Kidney epithelial cell (primary cell): Measurements from ENCODE around the gene MUC12. TPM values are rescaled to one million over a fixed set of nuclear protein-coding genes. Genes with fewer than 3 reads are reported as not detected.
A peak's percentile ranks its signal among the peaks of the same experiment; 100 is the strongest.

ENCODE experiments used
- DNase-seq: peaks from one replicate; pipeline ENCODE4 v3.0.0-alpha.2; 2010; ENCODE audit warnings: low read depth
- H3K27me3 ChIP-seq: 2 replicates; pipeline ENCODE4 v1.6.0; 2011; ENCODE audit warnings: low read length; ENCODE audit not compliant: control insufficient read depth, insufficient read depth
- H3K36me3 ChIP-seq: 2 replicates; pipeline ENCODE4 v1.5.1; 2011; ENCODE audit warnings: low read length; ENCODE audit not compliant: control insufficient read depth, insufficient read depth
- H3K4me3 ChIP-seq: 2 replicates; pipeline ENCODE4 v1.5.1; 2011; ENCODE audit warnings: low read depth, mild to moderate bottlenecking, control low read depth, low read length
- total RNA-seq: library from RNA; depleted of rRNA; stranded (reverse); fragments of >200 nt; gene quantifications from 2 replicates; pipeline ENCODE4 v1.2.3, GENCODE V29; 2015
- TF ChIP-seq, protein P1 (sequence below): IDR thresholded peaks from 2 replicates; pipeline ENCODE4 v1.5.1; 2011; ENCODE audit warnings: mild to moderate bottlenecking, moderate library complexity, low read length, control low read depth, inconsistent platforms; ENCODE audit not compliant: insufficient read depth, poor library complexity, severe bottlenecking

MUC12 gene
- total RNA-seq, 1 donor from 2014 or later: 4.2 TPM

DNA sequence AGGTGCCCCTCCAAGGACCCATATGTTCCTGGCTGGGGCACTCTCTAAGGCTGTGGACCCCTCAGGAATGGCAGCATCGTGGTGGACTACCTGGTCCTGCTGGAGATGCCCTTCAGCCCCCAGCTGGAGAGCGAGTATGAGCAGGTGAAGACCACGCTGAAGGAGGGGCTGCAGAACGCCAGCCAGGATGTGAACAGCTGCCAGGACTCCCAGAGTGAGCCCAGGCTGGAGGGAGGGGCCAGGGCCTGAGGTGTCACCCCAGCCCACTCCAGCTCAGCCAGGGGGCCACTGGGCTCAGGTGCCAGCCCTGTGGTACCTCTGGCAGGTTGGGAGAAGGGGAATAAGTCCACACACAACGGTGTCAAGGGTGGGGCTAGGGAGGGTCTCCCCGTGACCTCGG lies 4.7 kb upstream of the MUC12 start:
- H3K36me3 ChIP-seq: no peaks in the 10 kb centered on the region
- no peak for DNase-seq
- TF ChIP-seq, protein P1, sequence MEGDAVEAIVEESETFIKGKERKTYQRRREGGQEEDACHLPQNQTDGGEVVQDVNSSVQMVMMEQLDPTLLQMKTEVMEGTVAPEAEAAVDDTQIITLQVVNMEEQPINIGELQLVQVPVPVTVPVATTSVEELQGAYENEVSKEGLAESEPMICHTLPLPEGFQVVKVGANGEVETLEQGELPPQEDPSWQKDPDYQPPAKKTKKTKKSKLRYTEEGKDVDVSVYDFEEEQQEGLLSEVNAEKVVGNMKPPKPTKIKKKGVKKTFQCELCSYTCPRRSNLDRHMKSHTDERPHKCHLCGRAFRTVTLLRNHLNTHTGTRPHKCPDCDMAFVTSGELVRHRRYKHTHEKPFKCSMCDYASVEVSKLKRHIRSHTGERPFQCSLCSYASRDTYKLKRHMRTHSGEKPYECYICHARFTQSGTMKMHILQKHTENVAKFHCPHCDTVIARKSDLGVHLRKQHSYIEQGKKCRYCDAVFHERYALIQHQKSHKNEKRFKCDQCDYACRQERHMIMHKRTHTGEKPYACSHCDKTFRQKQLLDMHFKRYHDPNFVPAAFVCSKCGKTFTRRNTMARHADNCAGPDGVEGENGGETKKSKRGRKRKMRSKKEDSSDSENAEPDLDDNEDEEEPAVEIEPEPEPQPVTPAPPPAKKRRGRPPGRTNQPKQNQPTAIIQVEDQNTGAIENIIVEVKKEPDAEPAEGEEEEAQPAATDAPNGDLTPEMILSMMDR: no peak
- H3K4me3 ChIP-seq: no peak overlapping the region
- peaks cover 60% of the 10 kb centered on the region for H3K27me3 ChIP-seq

DNA sequence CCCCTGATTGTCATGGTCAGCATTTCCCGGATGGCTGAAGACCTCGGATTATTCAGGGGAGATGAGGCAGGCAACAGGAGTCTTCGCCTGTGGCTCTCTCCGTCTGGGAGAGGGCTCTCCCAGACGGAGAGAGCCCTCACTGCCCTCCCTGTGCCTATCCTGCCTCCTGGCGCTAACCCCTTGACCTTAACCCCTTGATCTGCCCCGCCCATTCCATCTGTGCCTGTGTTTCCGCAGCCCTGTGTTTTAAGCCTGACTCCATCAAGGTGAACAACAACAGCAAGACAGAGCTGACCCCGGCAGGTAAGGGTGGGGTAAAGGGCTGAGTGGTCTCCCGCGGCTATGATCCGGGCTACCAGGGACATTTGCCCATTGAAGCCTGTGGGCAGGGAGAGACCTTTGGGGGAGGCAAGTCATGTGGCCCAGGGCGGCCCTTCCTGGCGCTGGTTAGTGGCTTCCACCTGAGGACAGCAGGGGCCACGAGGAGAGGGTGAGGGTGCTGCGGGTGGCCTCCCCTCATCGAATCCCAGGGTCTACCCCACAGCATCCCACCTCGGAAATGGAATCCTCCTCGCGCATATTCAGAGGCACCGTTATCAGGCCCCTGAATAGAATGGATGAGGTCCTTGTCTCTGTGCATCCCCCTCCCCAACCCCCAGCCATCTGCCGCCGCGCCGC lies 4.2 kb upstream of the MUC12 start:
- Histone ChIP-seq H3K4me3 (no peak overlapping the region), H3K36me3 (no peaks in the 10 kb centered on the region), H3K27me3 (peaks cover 61% of the 10 kb centered on the region)
- no peak for DNase-seq
- TF ChIP-seq, protein P1: no peak

DNA sequence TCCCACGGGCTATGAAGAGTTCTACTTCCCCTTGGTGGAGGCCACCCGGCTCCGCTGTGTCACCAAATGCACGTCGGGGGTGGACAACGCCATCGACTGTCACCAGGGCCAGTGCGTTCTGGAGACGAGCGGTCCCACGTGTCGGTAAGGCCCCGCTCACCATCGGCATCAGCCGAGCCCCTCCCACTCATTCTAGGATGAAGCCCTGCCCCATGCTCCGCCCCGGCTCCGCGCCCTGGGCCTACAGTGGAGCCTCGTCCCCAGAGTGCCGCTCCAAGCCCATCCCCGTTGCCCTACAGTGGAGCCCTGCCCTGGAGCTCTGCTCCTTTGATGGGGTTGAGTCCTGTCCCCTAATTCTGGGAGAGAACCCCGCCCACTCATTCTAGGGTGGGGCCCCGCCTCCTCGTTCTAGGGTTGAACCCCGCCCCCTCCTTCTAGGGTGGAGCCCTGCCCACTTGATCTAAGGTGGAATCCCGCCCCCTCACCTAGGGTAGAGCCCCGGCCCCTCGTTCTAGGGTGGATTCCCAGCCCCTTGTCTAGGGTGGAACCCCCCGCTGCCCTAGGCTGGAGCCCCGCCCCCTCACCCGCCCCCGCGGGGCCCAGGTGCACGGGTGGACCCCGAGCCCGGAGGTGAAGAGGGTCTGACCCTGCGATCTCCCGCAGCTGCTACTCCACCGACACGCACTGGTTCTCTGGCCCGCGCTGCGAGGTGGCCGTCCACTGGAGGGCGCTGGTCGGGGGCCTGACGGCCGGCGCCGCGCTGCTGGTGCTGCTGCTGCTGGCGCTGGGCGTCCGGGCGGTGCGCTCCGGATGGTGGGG lies 3.4 kb upstream of the MUC12 start:
- no peak for DNase-seq
- TF ChIP-seq, protein P1: peak; percentile 74
- peaks cover 55% of the 10 kb centered on the region for H3K27me3 ChIP-seq
- no peaks in the 10 kb centered on the region for H3K36me3 ChIP-seq
- H3K4me3 ChIP-seq: no peak overlapping the region

DNA sequence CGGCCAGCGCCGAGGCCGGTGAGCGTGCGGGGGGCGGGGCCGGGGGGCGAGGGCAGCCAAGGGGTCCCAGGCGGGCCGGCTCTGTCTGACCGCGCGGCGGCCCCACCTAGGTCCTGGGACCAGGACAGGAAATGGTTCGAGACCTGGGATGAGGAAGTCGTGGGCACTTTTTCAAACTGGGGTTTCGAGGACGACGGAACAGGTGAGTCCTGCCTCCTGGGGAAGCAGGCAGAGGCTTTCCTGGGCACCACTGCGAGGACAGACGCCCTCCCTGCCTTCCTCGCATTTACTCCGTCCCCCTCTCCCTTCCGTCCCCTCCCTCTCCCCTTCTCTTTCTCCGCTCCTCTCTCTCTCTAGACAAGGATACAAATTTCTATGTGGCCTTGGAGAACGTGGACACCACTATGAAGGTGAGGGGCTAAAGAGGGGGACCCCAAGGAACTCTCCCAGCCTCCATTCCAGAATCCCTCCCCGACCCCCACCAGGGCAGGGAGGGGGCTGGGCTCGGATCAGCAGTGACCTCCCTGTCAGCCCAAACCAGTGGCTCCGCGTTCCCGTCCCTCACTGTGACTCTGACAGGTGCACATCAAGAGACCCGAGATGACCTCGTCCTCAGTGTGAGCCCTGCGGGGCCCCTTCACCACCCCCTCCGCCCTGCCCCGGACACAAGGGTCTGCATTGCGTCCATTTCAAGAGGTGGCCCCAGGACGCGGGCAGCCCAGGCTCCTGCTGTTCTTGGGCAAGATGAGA lies 2.6 kb upstream of the MUC12 start:
- Histone ChIP-seq H3K36me3 (no peaks in the 10 kb centered on the region), H3K4me3 (no peak overlapping the region), H3K27me3 (peaks cover 55% of the 10 kb centered on the region)
- TF ChIP-seq, protein P1: no peak
- DNase-seq: no peak

DNA sequence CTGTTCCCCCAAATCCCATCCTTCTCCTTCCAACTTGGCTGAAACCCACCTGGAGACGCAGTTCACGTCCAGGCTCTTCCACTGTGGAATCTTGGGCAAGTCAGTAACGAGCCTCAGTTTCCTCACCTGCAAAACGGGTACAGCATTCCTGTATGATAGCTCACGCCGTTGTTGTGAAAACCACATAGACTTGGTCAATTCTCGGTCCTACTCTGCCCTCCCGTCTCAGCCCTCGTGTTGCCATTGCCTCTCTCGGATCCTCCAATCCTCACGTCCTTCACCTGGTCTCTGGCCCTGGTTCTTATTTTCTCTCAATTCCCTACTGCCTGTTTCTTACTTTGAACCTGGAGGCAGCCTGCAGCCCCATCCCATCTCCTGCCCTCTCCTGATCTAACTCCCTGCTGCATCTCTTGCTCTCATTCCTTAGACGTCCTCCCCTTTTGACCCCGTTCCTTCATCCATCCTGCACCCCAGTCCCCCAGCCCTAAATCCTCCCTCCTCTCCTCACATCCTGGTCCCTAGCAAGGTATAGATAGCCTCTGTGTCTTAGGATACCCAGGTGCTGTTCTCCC lies 2.0 kb upstream of the MUC12 start:
- H3K27me3 ChIP-seq: peaks cover 55% of the 10 kb centered on the region
- DNase-seq: no peak
- no peaks in the 10 kb centered on the region for H3K36me3 ChIP-seq
- TF ChIP-seq, protein P1: no peak
- H3K4me3 ChIP-seq: no peak overlapping the region
